ENCODE data around the gene KCNH1.

The KCNH1 gene

GRCh38 chr1:210915890-210916507, 217.9 kb downstream of the KCNH1 start:
- no peak for DNase-seq

- no peak for DNase-seq
Observed at GRCh38 chr1:210912752-210913151, 221.2 kb downstream of the KCNH1 start.

GRCh38 chr1:210910020-210910575, 223.8 kb downstream of the KCNH1 start:
- DNase-seq, result no peak

GRCh38 chr1:210908791-210909190, 225.2 kb downstream of the KCNH1 start:
- no peak for DNase-seq

- DNase-seq, result no peak
Observed at GRCh38 chr1:210908257-210908656, 225.7 kb downstream of the KCNH1 start.

- DNase-seq, result no peak
Observed at GRCh38 chr1:210907251-210907805, 226.6 kb downstream of the KCNH1 start.

GRCh38 chr1:210905944-210906453, 227.9 kb downstream of the KCNH1 start:
- no peak for DNase-seq

- DNase-seq, result no peak
Observed at GRCh38 chr1:210905365-210905904, 228.5 kb downstream of the KCNH1 start.

GRCh38 chr1:210901981-210902770, 231.8 kb downstream of the KCNH1 start:
- DNase-seq, result no peak

GRCh38 chr1:210900820-210901219, 233.1 kb downstream of the KCNH1 start:
- DNase-seq, result no peak

- DNase-seq, result peak; percentile 20
Observed at GRCh38 chr1:210900079-210900478, 233.9 kb downstream of the KCNH1 start.

GRCh38 chr1:210899676-210900075, 234.3 kb downstream of the KCNH1 start:
- peak; percentile 60 for DNase-seq

- no peak for DNase-seq
Observed at GRCh38 chr1:210898473-210898872, 235.5 kb downstream of the KCNH1 start.

GRCh38 chr1:210883821-210884220, 250.1 kb downstream of the KCNH1 start:
- no peak for DNase-seq

- no peak for DNase-seq
Observed at GRCh38 chr1:210882414-210883221, 251.3 kb downstream of the KCNH1 start.

GRCh38 chr1:210878564-210878963, 255.4 kb downstream of the KCNH1 start:
- no peak for DNase-seq

GRCh38 chr1:210876275-210876674, 257.7 kb downstream of the KCNH1 start:
- no peak for DNase-seq

- no peak for DNase-seq
Observed at GRCh38 chr1:210866532-210866931, 267.4 kb downstream of the KCNH1 start.

GRCh38 chr1:210857705-210858104, 276.2 kb downstream of the KCNH1 start:
- DNase-seq, result no peak

- no peak for DNase-seq
Observed at GRCh38 chr1:210857146-210857663, 276.7 kb downstream of the KCNH1 start.

- DNase-seq, result no peak
Observed at GRCh38 chr1:210855440-210855839, 278.5 kb downstream of the KCNH1 start.

GRCh38 chr1:210853276-210853675, 280.7 kb downstream of the KCNH1 start:
- DNase-seq, result no peak
